Measurements from ENCODE around the gene ABRACL.
"Not testable (repeated sequence)": the region's sequence is repeated elsewhere in the genome, so short reads cannot be mapped to it uniquely, and the experiment has no call there.

ABRACL gene, protein sequence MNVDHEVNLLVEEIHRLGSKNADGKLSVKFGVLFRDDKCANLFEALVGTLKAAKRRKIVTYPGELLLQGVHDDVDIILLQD

DNA sequence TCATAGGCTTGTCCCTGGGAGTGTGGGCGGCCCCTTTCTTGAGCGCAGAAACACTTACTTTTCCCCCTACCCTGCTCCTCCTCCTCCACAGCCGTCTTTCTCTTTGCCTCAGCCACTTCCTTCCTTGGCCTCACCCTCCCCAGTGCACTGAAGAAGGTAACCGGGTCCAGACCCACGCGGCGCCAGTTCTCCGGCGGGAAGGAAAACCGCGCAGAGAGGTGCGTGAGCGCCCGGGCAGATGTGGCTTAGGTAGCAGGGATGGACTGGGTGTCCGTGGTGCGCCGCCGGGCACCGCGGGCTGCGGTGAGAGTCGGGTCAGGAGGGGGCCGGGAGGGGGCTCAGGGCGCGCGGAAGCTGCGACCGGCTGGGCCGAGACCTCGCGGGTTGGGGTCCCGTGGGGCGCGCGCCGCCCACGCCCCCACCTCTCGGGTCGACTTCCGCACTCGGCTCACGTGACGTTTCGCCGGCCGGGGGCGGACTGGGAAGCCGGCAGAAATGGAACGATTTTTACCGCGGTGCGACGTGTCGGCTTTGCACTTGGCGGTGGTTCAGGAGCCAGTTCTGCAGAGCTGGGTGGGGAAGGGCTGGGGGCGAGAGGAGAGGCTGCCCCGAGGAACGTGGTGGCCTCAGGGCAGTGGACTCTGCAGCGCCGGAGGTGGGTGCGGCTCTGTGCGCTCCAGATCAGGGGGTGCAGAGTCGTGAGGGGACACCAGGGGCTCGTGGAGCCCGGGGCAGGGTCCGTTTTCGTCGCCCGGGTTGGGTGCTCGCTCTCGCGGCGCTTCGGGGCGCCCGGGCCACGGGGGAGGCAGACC lies at the start of gene ABRACL:
Gene ABRACL (plus strand): TSS at position 88 of the 812 bp plus-strand sequence. CDS start 5,416 bp downstream, outside the sequence.
- DNase-seq (ENCODE audit: low read depth in 1 of 2, low spot score in 1 of 2), result peak; percentile 80 to 87
- in situ Hi-C loops (cut with HindIII; ENCODE audit: low pct_unique_long_range_greater_than_20kb, low sequenced_read_pairs), result no loop called here

DNA sequence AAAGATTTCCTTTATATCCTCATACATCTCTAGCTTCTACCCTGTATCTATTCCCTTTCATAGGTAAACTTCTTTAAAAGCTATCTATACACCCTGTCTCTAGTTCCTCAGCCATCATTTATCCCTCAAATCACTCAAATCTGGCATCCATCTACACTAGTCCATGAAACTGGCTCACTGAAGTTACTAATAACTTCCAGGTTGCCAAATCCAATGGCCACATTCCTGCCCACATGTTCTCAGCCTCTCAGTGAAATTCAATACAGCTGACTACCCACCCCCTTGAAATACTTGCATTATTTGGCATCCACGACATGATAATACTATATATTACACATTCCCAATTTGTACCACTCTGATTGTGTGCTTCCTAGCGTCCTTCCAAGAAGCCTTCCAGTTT lies 49.2 kb upstream of the ABRACL start:
- no peak for DNase-seq (ENCODE audit: low read depth in 1 of 2, low spot score in 1 of 2)
- TF ChIP-seq JUND (IDR thresholded peaks at IDR 0.05; ENCODE audit: low read depth), result no peak
- in situ Hi-C loops (cut with HindIII; ENCODE audit: low pct_unique_long_range_greater_than_20kb, low sequenced_read_pairs), result no loop called here

More for the DNA sequence above, at the start of gene ABRACL:
- no peak for TF ChIP-seq JUND (IDR thresholded peaks at IDR 0.05; ENCODE audit: low read depth)

DNA sequence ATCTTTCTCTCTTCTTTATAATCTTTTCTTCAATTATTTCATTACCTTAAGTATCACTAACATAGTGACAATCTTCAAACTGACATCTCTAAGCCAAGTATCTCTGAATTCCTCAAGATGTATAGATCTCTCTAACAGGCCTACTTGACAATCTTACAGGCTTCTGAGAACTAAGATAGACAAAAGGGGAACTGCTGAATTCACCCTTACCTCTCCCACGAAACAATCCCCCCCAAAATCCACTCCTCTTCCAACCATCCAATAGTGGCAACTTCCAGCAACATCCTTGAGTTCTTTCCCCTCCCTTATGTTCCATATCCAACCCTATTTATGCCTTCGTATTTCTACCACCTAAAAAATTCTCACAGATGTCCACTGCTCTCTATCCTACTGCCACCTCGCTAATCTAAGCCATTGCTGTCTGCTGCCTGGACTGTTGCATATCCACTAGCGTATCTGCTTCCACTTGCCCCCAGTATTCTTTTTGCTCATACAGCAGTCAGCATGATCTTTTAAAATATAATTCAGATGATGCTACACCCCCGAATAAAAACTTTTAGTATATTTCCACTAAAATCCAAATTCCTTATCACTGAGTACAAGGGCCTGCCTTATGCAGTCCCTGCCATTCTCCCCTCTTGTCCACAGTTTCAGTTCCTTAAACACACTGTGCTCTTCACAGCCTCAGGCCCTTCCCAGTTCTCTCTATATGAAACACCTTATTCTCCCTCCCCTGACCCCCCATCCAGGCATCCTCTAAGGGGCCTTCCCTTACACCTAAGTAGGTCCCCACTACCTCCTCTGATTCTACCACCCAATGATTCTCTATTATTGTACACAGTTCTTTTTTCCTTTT lies 48.5 kb upstream of the ABRACL start:
- TF ChIP-seq JUND (IDR thresholded peaks at IDR 0.05; ENCODE audit: low read depth), result no peak

GRCh38 chr6:138981416-138981815 lies 47.1 kb upstream of the ABRACL start:
- DNase-seq (ENCODE audit: low read depth in 1 of 2, low spot score in 1 of 2), result no peak
- TF ChIP-seq JUND (IDR thresholded peaks at IDR 0.05; ENCODE audit: low read depth), result no peak
- in situ Hi-C loops (cut with HindIII; ENCODE audit: low pct_unique_long_range_greater_than_20kb, low sequenced_read_pairs), result no loop called here

More for the DNA sequence above, 48.5 kb upstream of the ABRACL start:
- in situ Hi-C loops (cut with HindIII; ENCODE audit: low pct_unique_long_range_greater_than_20kb, low sequenced_read_pairs), result no loop called here
- no peak for DNase-seq (ENCODE audit: low read depth in 1 of 2, low spot score in 1 of 2)

DNA sequence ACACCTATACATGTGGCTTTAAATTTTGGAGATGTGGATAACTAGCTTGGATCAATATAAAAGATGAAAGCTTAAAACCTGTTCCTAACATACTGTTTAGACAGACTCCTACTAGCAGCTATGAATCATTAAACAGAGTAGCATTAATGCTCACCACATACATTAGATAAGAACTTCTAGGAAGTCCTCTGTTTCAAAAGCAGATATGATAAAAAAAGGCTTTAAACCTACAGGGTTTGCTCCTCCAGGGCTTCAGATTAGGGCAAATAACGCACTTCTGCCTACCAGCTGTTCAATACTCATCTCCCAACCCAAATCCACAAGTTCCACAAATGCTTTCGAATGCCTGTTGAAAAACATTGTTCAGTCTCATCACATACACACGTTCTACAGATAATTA lies 42.0 kb upstream of the ABRACL start:
- DNase-seq (ENCODE audit: low read depth in 1 of 2, low spot score in 1 of 2), result no peak
- no peak for TF ChIP-seq JUND (IDR thresholded peaks at IDR 0.05; ENCODE audit: low read depth)
- in situ Hi-C loops (cut with HindIII; ENCODE audit: low pct_unique_long_range_greater_than_20kb, low sequenced_read_pairs), result no loop called here

- in situ Hi-C loops (cut with HindIII; ENCODE audit: low pct_unique_long_range_greater_than_20kb, low sequenced_read_pairs), result no loop called here
- no peak for TF ChIP-seq JUND (IDR thresholded peaks at IDR 0.05; ENCODE audit: low read depth)
- no peak for DNase-seq (ENCODE audit: low read depth in 1 of 2, low spot score in 1 of 2)
These were observed 41.4 kb upstream of the ABRACL start for GRCh38 chr6:138987080-138987642.

- peak; percentile 81 to 88 for DNase-seq (ENCODE audit: low read depth in 1 of 2, low spot score in 1 of 2)
- in situ Hi-C loops (cut with HindIII; ENCODE audit: low pct_unique_long_range_greater_than_20kb, low sequenced_read_pairs), result no loop called here
- TF ChIP-seq JUND (IDR thresholded peaks at IDR 0.05; ENCODE audit: low read depth), result no peak
These were observed 40.7 kb upstream of the ABRACL start, which contains the start of gene REPS1 for GRCh38 chr6:138987643-138988468. Gene REPS1 (minus strand): TSS chr6:138988253. CDS start chr6:138987682, 571 bp downstream.

DNA sequence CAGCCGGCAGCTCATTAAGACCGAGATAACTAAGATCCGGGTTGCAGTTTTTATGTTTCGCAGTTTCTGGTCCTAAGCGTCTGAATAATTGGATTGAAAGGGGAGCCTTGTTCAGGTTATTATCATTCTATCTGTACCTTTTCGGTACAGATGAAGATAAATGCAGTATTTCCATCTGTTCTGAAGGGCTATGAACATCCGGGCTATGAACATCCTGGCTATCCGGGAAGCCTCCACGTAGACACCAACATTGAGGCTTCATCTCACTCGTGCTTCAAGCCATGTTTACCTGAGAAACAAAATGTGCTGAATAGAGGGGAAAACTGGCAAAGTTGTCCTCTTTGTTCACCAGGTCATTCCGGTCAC lies 40.1 kb upstream of the ABRACL start:
- no peak for TF ChIP-seq JUND (IDR thresholded peaks at IDR 0.05; ENCODE audit: low read depth)
- in situ Hi-C loops (cut with HindIII; ENCODE audit: low pct_unique_long_range_greater_than_20kb, low sequenced_read_pairs), result no loop called here
- no peak for DNase-seq (ENCODE audit: low read depth in 1 of 2, low spot score in 1 of 2)

GRCh38 chr6:138989098-138989983 lies 39.2 kb upstream of the ABRACL start:
- no peak for TF ChIP-seq JUND (IDR thresholded peaks at IDR 0.05; ENCODE audit: low read depth)
- DNase-seq (ENCODE audit: low read depth in 1 of 2, low spot score in 1 of 2), result no peak
- in situ Hi-C loops (cut with HindIII; ENCODE audit: low pct_unique_long_range_greater_than_20kb, low sequenced_read_pairs), result no loop called here

DNA sequence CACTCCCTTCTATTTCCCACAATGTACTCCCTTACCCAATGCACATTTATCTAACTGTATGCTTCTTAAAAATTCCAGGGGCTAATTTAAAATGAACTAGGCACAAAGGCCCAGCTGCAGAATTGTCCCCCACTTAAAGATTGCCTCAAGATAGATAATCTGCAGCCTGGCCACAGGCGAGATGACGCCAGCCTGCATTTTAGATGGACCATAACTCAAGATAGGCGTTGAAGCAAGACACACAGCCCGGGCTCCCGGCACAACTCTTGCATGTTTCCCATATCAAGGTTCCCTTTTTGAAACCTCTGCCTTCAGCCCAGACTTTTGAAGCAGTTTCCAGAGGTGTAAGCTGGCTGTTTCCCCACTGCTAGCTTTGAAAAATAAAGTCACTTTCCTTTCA lies 37.3 kb upstream of the ABRACL start:
- DNase-seq (ENCODE audit: low read depth in 1 of 2, low spot score in 1 of 2), result no peak
- in situ Hi-C loops (cut with HindIII; ENCODE audit: low pct_unique_long_range_greater_than_20kb, low sequenced_read_pairs), result no loop called here
- no peak for TF ChIP-seq JUND (IDR thresholded peaks at IDR 0.05; ENCODE audit: low read depth)

DNA sequence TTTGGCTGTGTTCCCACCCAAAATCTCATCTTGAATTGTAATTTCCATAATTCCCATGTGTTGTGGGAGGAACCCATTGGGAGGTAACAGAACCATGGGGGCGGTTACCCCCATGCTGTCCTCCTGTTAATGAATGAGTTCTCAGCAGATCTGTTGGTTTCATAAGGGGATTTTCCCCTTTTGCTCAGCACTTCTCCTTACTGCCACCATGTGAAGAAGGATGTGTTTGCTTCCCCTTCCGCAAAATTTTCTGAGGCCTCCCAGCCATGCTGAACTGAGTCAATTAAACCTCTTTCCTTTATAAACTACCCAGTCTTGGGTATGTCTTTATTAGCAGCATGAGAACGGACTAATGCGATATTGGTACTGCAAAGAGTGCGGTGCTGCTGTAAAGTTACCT lies 35.6 kb upstream of the ABRACL start:
- DNase-seq (ENCODE audit: low read depth in 1 of 2, low spot score in 1 of 2); in situ Hi-C loops (cut with HindIII; ENCODE audit: low pct_unique_long_range_greater_than_20kb, low sequenced_read_pairs): not testable (repeated sequence)

DNA sequence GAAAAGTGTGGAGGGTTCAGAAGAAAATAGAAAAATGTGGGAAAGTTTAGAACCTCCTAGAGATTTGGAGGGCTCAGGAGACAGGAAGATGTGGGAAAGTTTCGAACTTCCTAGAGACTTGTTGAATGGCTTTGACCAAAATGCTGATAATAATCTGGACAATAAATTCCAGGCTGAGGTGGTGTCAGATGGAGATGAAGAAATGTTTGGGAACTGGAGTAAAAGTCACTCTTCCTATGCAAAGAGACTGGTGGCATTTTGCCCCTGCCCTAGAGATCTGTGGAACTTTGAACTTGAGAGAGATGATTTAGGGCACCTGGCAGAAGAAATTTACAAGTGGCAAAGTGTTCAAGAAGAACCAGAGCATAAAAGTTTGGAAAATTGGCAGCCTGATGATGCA lies 35.1 kb upstream of the ABRACL start:
- in situ Hi-C loops (cut with HindIII; ENCODE audit: low pct_unique_long_range_greater_than_20kb, low sequenced_read_pairs), result not testable (repeated sequence)
- DNase-seq (ENCODE audit: low read depth in 1 of 2, low spot score in 1 of 2), result peak in 1 of 2 experiments; percentile 46
